ENCODE measurements around the gene TP73.

- TF ChIP-seq CTCF (IDR thresholded peaks at IDR 0.05) (no peak), POLR2A (IDR thresholded peaks at IDR 0.05) (no peak)
Observed at GRCh38 chr1:3693321-3693720, 41.0 kb downstream of the TP73 start.

Data from right lobe of liver (tissue), 4 donors.